HG02981 (cell line): ENCODE data around the gene FBXO42.
"Not testable (repeated sequence)": the region's sequence is repeated elsewhere in the genome, so short reads cannot be mapped to it uniquely, and the experiment has no call there.

Source experiments
- ATAC-seq: cut with Tn5 transposase; IDR thresholded peaks from one replicate; pipeline ENCODE4 v1.9.1; 2021; ENCODE audit warnings: mild to moderate bottlenecking, moderate library complexity; ENCODE audit not compliant: unreplicated experiment

FBXO42 gene

DNA sequence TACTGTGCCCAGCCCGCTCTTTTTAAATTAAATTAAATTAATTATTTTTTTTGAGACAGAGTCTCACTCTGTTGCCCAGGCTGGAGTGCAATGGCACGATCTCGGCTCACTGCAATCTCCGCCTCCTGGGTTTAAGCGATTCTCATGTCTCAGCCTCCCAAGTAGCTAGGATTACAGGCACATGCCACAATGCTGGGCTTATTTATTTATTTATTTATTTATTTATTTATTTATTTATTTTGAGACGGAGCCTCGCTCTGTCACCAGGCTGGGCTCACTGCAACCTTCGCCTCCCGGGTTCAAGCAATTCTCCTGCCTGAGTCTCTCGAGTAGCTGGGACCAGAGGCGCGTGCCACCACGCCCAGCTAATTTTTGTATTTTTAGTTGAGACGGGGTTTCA, 129.6 kb downstream of the FBXO42 start:
- not testable (repeated sequence) for ATAC-seq

DNA sequence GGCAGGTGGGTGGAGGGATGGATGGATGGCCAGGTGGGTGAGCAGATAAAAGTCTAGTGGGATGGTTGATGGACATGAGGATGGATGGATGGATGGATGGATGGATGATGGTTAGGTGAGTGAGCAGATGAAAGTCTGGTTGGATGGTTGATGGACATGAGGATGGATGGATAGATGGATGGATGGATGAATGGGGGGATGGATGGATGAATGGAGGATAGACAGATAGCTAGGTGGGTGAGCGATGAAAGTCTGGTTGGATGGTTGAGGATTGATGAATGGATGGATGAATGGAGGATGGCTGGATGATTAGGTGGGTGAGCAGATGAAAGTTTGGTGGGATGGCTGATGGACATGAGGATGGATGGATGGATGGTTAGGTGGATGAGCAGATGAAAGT, 130.8 kb downstream of the FBXO42 start:
- ATAC-seq, result no peak

- ATAC-seq, result no peak
Observed at GRCh38 chr1:16219968-16220500, 132.2 kb downstream of the FBXO42 start.

DNA sequence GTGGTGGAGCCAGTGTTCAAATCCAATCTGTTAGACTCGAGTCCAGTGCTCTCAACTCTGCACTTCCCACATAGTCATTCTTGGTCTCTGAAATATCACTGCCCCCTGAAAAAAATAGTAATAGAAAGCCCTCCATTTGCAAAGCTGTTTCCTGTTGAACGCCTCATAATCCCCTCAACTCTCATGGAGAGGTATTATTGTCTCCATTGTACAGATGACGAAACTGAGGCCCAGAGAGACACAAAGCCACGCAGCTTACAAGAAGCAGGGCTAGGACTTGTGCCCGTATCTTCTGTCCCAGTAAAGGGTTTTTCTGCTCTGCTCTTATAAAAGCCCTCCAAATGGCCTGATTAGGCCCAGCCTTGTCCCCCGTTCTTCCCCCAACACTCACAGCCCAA, 133.6 kb downstream of the FBXO42 start:
- ATAC-seq, result no peak

GRCh38 chr1:16218014-16218673, 134.1 kb downstream of the FBXO42 start:
- ATAC-seq, result no peak

DNA sequence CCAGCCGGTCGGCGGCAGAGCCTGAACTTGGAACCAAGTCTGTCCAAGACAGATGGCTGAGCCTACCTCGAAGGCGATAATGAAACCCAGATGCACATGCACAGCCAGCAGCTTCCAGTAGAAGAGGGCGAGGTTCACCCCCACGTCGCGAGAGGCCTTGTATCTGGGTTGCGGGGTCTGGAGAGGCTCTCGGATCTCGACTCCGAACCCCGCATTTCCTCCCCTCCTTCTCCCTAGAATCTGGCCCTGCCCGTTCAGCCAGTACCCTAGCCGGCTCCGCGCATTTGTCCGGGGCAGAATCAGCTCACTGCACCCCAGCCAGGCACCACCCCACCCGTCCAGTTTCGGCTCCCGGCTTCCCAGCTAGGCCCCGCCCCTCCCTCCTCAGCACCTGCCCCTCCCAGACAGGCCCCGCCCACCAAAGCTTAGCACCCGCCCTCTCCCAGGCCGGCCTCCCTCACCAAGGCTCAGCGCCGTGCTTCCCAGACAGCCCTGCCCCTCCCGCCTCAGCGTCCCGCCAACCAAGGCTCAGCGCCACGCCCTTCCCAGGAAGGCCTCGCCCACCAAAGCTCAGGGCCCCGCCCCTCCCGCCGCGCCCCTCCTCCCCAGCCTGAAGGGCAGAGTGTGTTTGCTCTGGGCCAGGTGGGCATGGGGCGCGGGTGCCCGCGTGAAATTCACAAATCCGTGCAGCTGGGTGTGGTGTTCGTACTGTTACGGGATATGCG, 135.1 kb downstream of the FBXO42 start:
- peak; percentile 85 for ATAC-seq

DNA sequence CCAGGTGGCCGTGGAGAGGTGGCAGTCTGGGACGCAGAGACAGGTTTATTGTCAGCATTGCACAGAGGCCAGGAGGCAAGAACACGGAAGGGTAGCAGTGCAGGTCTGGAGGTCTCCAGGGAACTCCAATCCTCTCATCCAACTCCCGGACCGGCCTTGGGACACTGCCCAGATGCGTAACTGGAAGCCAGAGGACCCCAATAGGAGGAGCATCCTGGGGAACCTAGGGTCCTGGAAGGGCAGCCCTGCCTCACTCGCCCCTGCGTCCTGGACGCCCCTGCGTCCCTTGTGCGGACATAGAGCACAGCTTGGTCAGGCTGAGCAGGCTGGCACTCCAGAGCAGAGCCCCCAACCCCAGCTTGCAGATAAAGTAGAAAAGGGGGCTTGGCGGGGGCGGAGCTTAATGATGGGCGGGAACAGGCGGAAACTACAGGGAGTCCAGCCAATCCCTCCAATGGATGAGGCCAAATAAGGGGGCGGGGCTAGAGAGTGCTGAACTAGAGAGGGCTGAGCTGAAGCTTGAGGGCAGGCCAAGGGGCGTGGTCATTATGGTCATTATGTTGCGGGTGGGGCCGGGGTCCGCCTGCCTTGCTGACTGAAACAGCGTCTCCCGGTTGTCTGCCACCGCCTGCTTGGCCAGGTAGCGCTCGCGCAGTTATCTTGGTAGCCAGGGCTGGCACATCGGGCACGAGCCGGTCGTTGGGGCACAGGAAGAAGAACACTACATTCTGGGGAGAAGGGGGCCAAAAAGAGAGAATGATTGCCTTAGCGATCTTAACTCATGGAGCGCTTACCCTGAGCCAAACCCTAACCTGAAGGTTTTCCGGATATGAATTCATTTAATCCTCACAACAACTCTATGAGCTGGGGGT, 136.2 kb downstream of the FBXO42 start:
- ATAC-seq, result no peak

DNA sequence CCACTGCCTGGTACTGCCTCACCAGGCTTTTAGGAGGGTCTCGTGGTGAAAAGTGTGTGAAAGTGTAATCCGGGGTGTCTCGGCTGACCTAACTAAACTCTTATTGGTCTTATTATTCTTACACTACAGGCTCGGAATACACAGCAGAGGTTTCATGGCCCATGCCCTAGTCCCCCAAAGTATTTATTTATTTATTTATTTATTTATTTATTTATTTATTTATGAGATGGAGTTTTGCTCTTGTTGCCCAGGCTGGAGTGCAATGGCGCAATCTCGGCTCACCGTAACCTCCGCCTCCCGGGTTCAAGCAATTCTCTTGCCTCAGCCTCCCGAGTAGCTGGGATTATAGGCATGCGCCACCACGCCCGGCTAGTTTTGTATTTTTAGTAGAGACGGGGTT, 137.0 kb downstream of the FBXO42 start:
- not testable (repeated sequence) for ATAC-seq

DNA sequence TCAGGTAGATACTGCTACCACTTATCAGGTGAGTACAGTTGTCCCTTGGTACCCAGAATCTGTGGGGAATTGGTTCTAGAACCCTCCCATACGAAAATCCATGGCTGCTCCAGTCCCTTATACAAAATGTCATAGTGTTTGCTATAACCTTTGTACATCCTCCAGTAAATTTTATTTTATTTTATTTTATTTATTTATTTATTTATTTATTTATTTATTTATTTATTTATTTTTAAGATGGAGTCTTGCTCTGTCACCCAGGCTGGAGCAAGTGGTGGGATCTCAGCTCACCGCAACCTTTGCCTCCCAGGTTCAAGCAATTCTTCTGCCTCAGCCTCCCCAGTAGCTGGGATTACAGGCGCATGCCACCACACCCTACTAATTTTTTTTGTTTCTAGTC, 138.7 kb downstream of the FBXO42 start:
- not testable (repeated sequence) for ATAC-seq

DNA sequence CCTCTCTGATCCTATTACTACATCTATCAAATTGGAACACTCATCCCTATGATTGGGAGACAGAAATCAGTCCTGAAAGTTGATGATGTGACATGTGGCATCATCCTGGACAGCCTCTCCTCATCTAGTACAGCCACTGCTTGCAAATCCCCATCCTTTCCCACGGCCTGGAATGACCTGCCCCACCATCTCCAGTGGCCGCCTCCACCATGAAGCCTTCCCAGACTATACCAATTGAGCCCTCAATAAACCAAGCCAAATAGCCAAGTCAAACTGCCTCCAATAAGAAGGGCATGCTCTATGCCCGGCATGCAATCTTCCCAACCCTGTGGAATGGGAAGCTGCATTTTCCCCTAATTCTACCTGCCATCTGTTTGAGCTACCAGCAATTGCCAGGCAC, 139.3 kb downstream of the FBXO42 start:
- no peak for ATAC-seq

DNA sequence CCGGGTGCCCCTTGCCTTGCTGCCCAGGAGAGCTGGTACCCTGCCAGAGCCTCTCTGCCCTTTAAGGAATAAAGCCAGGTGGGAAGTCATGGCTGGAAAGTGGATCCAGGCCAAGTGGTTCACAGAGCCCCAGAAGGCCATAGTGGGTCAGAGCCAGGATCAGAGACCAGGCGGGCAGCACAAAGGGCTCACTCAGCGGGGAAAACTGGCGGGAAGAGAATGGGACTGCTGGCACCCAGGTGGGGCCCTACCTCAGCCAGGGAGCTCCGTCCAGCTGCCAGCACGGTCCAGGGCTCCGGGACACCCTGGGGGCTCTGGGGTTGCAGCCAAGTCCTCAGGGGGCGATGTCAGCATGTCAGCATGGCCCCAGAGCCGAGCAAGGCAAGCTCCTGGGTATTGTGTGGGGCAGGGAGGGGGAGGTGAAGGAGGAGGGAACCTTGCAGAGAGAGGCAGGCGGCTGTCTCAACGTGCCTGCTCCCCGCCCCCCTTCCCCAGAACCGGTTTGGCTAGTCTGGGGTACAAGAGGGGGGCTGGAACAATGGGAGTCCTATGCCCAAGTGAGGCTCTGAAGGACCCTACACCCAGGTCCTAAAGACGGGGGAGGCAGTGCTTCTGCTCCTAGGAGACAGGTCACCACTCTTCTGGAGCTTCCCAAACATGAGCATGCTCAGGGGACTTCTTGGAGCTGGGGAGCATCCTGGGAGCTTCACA, 139.9 kb downstream of the FBXO42 start, which contains the start of gene ARHGEF19:
Gene ARHGEF19, minus strand, starts transcription at position 402 of the 711 bp plus-strand sequence. CDS start 3,598 bp downstream, outside the sequence.
- ATAC-seq, result no peak

DNA sequence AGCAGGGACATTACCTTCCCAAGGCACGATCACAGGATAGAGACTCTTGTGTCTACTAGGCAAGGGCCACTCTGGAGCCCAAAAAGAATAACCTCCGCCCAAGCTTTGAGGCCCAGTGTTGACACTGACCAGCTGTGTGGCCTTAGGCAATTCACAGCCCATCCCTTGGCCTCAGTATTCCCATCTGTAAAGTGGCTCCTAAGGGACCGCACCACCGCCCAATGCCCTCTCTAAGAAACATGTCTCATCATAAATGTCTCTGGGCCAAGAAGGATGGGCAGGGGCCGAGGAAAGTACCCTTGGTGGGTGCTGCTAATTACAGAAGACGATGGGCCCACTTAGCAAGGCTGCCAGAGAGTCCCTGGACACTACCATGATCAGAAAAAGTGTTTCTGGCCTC, 140.5 kb downstream of the FBXO42 start:
- no peak for ATAC-seq

- ATAC-seq, result no peak
Observed at GRCh38 chr1:16210581-16210980, 141.7 kb downstream of the FBXO42 start.

GRCh38 chr1:16209847-16210407, 142.4 kb downstream of the FBXO42 start:
- ATAC-seq, result no peak

- ATAC-seq, result no peak
Observed at GRCh38 chr1:16209132-16209846, 143.0 kb downstream of the FBXO42 start.

DNA sequence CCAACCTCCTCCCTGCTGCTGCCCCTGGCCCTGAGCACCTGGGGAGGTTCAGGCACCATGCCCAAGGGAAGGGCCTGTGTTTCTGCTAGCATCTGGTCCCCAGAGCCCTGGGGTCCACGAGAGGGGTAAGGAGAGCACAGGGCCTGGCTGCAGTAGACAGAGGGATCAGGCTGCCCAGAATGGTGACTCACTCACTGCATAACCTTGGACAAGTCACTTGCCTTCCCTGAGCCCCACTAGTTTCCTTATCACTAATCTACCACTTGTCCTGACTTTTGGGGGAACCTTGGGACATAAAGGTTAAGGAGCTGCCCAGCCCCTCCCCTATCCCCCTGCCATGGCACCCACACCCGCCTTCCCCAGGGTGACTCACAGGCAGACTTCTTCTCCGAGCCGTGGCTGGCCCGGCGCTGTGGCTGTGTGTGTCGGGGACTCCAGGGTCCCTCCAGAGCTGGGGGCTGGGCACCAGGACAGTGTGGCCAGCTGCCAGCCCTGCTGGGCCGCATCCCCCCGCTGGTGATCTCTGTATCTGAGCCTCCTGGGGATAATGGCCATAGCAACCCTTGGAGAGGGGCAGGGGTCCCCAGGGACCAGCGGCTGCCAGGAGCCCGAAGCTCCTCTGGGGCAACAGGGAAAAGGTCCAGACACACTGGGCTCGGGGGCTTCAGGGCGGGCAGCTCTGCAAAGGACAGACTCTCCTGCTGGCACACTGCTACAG, 143.9 kb downstream of the FBXO42 start:
- ATAC-seq, result no peak

DNA sequence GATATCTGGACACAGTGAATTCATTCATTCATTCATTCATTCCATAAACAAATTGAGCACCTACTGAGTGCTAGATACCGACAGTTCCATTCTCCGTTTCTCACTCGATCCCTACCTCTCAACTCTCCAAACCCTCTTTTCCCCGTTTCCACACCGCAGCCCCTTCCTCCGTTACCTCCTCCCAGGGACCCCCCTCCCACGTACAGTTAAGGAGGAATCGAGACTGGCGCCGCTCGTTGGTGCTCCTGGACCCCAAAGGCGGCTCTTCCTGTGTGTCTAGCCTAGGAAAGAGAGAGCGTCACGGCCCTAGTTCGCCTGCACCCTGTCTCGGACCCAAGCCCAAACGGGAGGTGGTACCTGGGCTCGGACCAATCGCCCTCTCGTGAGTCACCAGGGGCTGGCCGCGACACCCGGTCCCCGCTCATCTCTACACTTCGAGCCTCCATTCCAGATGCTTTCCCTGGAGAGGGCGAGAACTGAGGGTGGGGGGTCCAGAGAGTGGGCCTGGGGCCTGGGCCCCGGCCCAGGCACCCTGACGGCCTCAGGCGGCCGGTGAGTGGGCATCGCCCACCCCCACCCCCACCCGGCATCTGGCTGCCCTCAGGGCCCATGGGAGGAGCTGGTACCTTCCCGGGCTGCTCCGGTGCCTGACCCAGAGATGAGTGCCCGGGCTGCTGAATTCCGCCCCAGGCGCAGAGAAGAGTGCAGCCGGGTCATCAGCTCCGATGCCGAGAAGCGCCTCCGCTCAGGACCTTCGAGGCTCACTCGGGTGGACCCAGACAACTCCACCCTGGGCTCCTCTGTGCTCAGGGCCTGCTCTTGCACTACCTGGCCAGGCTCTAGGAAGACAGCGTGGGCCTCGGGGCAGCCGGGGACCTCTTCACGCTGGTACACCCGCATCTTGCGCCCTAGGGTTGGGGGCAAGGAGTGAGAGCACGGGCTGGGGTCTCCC, 144.7 kb downstream of the FBXO42 start:
- ATAC-seq, result no peak
